Amniotic stem cell (primary cell): ENCODE measurements around the gene PDPK1.
"Not testable (repeated sequence)": the region's sequence is repeated elsewhere in the genome, so short reads cannot be mapped to it uniquely, and the experiment has no call there.

Experiments
- DNase-seq: peaks from one replicate; lab custom pipeline; 2025; lab: John Stamatoyannopoulos, UW

Gene PDPK1

DNA sequence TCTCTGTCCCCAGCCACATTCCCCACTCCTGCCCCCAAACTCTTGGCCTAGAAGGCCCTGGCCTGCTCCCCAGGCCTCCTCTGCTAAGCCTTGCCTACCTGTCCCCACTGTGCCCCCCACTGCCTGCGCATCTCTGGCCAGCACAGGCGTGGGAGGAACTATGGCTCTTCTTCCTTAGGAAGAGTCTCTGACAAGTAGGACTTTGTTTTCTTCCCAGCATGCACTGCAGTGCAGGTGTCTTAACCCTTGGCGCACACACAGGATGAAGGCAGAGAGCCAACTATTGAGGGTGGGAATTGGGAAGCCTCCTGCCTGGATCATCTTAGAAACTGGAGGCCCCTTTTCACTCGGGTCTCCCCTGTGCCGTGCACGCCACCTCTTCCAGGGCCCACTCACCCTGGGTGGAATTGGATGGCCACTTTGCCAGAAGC lies 14.0 kb upstream of the PDPK1 start:
- DNase-seq = no peak

DNA sequence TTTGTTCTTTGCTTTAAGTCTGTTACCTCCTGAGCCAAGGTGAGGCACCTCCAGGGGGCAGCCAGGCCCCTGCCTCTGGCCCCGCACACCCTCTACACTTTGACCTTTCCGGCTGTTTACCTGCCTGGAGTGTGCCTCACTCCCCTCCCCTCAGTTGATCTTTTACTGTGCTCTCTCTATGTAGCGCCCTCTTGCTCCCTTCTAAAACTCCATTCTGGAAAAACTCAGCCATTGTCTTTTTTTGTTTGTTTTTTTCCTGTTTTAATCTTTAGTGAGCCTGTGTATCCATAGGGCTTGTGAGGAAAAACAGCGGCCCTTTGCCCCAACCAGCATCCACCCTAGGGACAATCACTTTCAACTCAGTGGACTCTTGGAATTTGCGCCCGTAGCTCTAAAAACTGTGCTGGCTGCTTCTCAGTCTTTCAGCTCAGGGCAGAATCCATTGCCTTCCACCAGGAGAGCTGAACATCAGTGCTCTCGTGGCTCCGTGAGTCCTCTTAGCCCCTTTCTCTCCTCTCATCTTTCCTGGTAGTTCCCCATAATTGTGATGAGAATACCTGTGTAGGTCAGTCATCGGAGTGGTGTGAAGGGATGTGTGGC lies 13.4 kb upstream of the PDPK1 start:
- DNase-seq = no peak

DNA sequence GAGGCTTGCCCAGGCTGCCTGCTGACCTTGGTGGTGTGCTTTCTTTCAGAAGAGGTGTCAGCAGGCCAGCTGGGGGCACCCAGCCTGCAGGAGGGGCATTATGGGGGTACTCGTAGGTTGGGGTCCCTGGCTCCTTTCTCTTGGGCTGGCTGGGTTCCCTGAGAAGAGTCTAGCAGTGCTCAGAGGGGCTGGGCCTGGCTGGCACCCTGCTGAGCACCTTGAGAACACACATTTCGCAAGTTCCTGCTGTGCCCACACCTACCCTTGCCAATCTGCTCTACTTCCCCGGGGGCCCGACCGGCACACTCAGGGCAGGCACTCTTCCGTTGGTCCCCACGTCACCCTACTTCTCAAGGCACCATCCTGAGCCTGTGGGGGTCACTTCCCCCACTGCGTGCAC lies 11.7 kb upstream of the PDPK1 start:
- DNase-seq = no peak

DNA sequence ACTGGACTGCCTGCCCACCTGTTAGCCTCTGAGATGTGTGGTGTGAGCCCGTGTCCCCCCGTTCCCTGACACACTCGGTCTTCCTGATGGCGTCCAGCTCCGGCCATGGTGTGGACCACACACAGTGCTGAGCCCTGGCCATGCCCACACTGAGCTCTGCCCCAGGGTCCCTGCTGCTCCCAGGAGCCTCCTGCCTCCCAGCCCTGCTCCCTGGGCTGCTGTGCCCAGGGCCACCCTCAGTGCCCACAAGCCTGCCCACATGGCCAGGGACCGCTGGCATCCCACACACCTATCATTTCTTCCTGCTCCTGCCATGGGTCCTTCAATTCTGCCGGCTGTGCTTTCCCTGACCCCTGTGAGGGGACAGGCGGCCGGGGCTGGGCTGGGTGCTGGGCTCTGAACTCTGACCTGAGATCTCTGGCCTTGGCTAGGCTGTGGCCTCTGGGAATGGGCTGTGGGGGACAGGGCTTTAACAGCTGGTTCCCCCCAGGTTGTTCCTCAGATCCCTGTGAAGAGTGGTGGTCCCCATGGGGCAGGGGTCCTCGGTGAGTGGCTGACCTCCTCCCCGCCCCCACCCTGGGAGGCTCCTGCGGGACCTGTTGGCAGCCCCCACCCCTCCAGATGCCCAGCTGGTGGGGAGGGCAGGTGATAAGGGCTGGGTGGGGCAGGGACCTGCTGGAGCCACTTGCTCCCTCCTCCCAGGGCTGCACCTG lies 10.6 kb upstream of the PDPK1 start:
- DNase-seq = no peak

DNA sequence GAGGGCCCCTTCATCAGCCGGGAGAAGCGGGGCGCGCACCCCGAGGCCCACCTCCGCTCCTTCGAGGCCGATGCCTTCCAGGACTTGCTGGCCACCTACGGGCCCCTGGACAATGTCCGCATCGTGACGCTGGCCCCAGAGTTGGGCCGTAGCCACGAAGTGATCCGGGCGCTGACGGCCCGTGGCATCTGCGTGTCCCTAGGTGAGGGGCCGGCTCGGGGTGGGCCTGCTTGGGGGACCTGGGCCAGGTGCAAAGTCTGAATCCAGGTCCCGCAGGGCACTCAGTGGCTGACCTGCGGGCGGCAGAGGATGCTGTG lies 10.1 kb upstream of the PDPK1 start:
- no peak for DNase-seq

DNA sequence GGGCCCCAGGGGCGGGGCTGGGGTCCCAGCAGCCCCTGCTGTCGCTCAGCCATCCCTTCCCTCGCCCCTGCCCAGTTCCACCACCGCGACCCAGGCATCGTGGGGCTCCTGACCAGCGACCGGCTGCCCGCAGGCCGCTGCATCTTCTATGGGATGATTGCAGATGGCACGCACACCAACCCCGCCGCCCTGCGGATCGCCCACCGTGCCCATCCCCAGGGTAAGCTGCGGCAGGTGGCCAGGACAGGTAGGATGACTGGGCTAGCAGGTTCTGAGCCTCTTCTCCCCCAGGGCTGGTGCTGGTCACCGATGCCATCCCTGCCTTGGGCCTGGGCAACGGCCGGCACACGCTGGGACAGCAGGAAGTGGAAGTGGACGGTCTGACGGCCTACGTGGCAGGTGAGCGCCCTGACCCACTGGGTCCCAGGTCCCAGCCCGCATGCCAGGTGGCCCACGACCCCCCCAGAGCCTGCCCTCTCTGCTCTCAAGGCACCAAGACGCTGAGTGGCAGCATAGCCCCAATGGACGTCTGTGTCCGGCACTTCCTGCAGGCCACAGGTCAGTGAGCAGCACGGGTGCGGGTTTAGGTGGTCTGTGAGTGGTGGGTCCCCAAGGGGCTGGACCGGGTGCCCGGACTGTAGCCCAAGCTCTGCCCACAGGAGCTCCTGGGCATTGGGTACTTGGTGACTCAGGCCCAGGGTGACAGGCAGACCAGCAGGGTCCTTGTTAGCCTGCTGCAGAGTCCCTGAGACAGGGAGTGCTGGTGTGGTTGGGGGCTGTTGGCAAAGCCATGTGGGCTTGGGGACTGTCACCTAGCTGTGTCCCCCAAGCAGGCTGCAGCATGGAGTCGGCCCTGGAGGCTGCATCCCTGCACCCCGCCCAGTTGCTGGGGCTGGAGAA lies 9.4 kb upstream of the PDPK1 start:
- no peak for DNase-seq

DNA sequence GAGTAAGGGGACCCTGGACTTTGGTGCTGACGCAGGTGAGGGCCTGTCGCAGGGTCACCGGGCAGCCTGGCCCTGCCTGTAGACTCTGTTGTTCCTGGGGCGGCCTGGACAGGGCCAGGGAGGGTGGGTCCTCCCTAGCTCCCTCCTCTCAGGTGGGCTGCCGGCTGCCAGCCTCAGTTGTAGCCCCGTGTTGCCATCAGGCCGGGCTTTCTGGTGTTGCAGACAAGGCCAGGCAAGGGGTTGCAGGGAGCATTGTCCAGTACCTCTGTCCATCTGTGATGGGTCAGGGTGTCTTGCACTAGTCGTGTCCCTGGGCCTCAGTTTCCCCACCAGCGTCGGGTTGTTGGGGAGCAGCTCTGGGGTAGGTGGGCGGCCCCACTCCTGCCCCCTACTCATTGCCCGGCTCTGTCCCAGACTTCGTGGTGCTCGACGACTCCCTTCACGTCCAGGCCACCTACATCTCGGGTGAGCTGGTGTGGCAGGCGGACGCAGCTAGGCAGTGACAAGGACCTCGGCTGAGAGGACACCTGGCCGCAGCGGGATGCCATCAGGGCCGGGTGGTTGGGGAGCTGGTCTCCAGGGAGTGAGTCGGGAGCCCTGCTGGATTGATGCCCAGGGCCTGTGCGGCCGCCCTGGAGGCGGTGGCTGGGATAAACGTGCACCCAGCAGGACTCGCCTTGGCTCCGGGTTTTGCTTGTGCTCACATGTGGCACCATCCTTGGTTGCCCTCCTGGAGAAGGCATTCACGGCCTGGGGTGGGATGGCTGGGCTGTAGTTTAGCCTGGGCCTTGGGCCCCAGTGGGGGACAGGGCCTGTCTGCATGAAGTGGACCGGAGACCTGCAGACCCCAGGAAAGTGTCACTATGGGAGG lies 8.5 kb upstream of the PDPK1 start:
- DNase-seq = no peak

DNA sequence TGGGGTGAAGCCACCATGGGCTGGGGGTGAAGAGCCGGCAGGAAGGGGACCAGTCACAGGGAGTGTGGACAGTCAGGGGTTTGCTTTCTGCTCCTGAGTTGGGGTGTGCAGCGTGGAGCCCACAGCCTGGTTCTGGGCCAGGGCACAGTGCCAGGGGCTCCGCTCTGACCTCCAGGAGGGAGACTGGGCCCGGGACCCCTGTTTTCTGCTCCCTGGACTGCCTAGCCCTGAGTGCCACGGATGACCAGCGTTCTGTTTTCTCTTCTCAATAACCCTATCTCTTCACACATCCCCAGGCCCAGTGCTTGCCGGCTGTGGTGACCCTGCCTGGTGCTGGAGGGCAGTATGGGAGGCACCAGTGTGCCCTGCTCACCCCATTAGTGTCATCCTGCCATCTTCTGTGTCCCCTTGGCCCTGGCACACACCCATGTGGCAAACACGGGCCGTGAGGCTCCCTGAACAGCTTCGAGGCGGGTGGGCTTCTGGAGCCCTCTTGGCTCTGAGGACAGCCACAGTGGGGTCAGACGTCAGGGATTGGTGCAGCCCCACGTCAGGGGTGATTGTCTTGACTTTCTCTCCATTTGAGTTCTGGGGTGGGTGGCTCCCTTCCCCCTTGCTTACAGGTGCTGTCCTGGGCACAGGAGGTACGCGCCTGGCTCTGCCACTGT lies 7.7 kb upstream of the PDPK1 start:
- DNase-seq = no peak

DNA sequence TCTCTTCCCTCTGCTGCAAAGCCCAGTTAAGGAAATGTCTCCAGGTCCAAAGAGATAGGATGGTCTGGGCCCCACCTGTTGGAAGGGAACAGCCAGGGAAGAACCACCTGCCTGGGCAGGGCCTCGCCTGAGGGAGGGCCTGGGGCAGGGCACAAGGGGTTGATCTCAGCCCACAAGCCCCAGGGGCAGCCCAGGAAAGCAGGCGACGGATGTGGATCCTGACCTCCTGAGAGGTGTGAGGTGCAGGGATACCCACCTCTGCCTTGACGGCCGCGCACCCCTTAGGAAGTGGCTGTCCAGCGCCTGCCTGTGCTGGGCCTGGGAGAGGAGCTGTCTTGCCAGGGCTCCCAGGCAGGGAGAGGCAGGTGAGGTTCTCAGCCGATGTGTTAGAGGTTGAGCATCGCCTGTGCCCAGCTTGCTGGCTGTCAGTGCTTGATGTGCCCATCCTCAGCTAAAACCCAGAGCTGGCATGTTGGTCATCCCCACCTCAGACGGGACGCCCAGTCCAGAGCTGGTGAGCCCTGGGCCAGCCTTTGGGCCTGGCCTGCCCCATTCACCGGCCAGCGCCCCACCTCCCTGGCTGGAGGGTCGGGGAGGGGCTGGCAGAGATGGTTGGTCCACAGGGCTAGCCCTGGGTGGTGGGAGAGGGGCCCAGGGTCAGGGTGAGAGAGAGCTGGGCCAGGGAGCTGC lies 7.0 kb upstream of the PDPK1 start:
- DNase-seq = no peak

DNA sequence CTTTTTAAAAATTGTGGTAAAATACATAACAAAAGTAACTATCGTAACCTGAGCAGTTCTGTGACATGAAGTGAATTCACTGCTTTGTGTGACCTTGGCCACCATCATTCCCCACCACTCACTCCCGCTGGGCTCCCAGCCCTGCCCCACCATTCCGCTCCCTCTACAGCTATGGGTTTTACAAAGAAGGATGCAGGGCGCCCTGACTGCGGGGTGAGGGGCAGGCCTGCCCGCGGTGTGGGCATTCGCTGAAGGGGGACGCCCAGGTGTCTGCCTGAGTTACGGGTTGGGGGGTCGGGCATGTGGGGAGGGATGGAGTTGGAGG lies 6.5 kb upstream of the PDPK1 start, which contains the start of gene CEMP1:
Gene CEMP1, minus strand, starts transcription at position 38 of the 325 bp plus-strand sequence. CDS start 335 bp downstream, outside the sequence.
- no peak for DNase-seq

DNA sequence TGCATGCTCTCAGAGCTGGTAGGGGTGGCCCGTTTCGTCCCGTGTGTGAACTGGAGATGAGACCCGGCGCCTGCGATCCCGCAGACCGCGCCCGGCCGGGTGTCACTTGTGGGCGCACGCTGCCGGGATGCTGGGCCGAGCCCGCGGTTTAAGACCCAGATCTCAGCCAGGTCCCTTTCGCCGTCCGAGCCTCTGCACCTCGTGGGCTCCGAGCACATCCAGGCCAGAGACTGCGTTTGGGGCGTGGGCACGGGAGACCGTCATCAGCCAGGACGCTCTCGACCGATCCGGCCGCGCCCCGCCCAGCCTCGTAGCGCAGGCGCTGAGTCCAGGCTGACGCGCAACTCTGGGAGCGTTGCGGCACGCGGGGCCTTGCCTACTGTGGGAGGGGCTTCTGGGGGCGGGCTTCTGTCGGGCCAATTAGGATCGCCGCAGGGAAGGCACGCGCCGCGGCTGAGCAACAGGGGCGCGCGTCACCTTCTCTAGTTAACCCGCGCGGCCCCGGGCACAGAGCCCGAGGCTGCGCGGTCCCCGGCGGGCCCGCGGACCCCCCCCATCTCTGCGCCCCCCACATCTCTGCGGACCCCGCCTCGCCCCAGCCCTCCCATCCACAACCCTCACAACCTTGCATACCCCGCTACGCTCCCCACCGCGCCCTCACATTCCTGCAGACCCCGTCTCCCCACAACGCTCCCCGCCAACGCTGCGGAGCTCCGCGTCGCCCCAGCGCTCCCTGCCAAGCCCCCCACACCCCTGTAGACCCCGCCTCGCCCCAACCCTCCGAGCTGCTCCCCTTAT lies 5.9 kb upstream of the PDPK1 start:
- DNase-seq = peak; percentile 94

DNA sequence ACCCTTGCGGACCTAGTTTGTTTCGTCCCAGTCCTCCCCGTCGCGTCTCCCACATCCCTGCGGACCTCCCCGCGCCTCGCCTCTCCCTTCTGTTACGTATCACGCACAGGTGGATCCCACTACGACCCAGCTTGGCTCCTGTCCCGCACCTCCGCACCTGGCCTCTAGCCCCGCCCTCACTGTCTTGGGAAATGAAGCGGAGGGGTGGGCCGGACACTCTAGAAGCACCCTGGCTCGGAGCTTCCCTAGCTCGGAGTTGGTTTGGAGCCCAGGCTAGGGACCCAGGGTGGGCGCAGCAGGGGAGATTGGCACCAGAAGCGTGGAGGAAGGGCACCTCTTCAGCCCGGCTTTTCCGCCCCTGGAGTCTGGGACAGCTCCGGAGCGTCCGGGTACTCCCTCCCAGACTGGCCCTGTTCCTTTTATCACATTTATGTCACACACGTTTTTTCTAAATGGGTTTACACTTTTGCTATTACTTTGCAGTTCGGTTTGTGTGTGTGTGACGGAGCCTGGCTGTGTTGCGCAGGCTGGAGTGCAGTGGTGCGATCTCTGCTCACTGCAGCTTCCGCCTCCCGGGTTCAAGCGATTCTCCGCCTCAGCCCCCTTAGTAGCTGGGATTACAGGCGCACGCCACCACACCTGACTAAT lies 5.2 kb upstream of the PDPK1 start:
- no peak for DNase-seq

DNA sequence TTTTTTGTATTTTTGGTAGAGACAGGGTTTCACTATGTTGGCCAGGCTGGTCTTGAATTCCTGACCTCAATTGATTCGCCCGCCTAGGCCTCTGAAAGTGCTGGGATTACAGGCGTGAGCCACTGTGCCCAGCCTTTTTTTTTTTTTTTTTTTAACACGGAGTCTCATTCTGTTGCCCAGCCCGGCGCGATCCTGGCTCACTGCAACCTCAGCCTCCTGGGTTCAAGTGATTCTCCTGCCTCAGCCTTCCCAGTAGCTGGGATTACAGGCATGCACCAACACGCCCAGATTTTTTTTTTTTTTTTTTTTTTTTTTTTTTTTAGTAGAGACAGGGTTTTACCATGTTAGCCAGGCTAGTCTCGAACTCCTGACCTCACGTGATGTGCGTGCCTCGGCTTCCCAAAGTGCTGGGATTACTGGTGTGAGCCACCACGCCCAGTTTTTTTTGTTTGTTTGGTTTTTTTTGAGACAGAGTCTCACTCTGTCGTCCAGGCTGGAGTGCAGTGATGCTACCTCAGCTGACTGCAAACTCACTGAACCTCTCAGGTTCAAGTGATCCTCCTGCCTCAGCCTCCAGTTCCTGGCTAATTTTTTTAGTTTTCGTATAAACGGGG lies 4.6 kb upstream of the PDPK1 start:
- DNase-seq = not testable (repeated sequence)

DNA sequence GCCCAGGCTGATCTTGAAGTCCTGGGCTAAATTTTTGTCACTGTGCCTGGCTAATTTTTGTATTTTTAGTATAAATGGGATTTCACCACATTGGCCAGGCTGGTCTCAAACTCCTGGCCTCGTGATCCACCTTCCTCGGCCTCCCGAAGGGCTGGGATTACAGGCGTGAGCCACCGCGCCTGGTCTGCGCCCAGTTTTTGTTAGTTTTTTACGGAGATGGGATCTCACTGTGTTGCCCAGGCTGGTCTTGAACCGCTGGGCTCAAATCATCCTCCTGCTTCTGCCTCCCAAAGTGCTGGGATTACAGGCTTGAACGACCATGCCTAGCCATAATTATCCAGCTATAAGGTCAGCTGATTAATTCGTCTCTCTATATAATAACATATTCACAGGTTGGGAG lies 3.9 kb upstream of the PDPK1 start:
- DNase-seq = no peak

DNA sequence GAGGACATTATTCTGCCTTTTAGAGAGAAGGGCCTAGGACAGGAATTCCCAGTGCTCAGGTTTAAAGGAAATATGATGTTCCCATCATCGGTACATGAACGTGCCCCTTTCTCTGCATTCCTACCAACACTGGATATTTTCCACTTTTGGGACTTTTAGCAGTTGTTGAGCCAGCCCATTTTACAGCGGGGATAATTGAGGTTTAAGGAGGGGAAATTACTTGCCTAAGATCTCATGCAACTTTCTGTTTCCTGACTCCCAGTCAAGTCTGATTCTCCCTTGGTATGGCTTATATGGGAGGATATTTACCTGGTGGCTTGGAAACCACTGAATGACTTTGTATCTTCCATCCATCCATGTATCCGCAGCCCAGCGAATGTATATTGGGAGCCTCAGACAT lies 3.5 kb upstream of the PDPK1 start:
- DNase-seq = not testable (repeated sequence)

DNA sequence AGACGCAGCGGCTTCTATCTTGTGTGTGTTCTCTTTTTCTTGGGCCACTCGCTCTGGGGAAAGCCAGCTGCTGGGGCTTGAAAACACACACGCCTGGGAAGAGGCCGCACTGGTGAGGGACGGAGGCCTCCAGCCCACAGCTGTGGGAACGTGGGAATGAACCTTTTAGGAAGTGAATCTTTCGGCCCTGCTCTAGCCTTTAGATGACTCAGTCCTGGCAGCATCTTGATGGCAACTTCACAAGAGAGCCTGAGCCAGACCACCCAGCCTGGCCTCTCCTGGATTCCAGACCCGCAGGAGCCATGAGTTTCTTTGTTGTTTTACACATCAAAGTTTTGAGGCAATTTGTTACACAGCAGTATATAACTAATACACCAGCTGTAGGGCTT lies 2.2 kb upstream of the PDPK1 start:
- DNase-seq = no peak

DNA sequence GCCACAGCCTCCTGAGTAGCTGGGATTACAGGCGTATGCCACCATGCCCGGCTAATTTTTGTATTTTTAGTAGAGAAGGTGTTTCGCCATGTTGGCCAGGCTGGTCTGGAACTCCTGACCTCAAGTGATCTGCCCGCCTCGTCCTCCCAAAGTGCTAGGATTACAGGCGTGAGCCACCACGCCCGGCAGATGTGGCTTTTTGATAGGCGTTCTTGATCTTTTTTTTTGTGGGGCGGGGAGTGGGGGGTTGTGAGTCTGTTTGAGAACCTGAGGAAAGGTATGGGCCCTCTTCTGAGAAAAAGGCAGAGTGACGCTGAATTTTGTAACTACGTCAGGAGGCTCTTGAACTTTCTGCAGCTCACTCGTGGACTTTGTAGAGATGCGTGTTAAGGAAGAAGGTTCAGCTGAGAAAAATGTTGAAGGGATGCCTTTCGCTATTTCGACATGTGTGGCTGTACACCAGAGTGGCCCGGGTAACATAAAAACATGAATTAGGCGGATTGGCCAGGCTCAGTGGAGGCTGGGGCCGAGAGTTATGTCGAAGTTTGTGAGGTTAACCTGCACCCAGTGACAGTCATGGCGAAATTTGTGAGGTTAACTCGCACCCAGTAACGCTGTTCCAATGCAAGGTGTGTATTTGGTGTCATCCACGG lies 1.5 kb downstream of the PDPK1 start:
- not testable (repeated sequence) for DNase-seq

DNA sequence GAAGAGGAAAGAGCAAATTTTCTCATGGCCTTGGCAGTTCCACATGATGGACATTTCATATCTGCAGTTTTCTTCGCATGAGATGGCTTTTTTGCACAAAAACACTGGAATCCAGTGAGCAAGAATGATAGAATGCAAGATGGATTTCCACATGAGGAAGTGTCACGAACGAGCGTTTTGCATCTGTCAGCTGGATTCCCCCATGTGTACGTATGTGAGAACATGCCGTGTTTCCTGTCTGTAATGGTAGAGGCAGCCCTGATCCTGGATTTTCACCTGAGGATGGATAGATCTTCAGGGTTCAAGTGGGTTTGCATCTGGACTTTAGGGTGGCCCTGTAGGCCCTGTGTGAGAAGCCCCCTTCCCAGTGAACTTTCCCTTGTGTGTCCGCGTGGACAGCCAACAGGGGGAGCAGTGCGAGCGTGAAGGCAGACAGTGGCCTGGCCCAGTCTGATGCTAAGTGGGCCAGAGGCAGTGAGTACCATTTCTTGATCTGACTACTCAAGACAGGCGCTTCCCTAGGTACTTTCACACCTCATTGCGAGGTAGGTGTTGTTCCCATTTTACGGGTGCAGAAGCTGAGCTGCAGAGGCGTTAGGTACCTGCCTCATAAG lies 2.1 kb downstream of the PDPK1 start:
- not testable (repeated sequence) for DNase-seq
